ENCODE results near the gene BORCS5.
"Not testable (repeated sequence)": the region's sequence is repeated elsewhere in the genome, so short reads cannot be mapped to it uniquely, and the experiment has no call there.

BORCS5 gene

GRCh38 chr12:12356896-12357718 lies at the start of gene BORCS5:
TSS of gene BORCS5 (plus strand) at chr12:12357078. CDS start at chr12:12357452, 374 bp downstream.
- peak; percentile 96 to 99 for DNase-seq (ENCODE audit: low read depth in 2 of 2)

- DNase-seq (ENCODE audit: low read depth in 2 of 2): not testable (repeated sequence)
Measured at GRCh38 chr12:12310695-12311094, 46.2 kb upstream of the BORCS5 start.

GRCh38 chr12:12315838-12316237 lies 41.0 kb upstream of the BORCS5 start:
- no peak for DNase-seq (ENCODE audit: low read depth in 2 of 2)

GRCh38 chr12:12319451-12320183 lies 37.3 kb upstream of the BORCS5 start:
- DNase-seq (ENCODE audit: low read depth in 2 of 2): no peak

- no peak for DNase-seq (ENCODE audit: low read depth in 2 of 2)
Measured at GRCh38 chr12:12323118-12323517, 33.8 kb upstream of the BORCS5 start.

- DNase-seq (ENCODE audit: low read depth in 2 of 2): no peak
Measured at GRCh38 chr12:12323591-12323990, 33.3 kb upstream of the BORCS5 start.

- DNase-seq (ENCODE audit: low read depth in 2 of 2): no peak
Measured at GRCh38 chr12:12326262-12326661, 30.6 kb upstream of the BORCS5 start.

GRCh38 chr12:12327802-12328201 lies 29.1 kb upstream of the BORCS5 start:
- no peak for DNase-seq (ENCODE audit: low read depth in 2 of 2)

- no peak for DNase-seq (ENCODE audit: low read depth in 2 of 2)
Measured at GRCh38 chr12:12331244-12331771, 25.6 kb upstream of the BORCS5 start.

- no peak for DNase-seq (ENCODE audit: low read depth in 2 of 2)
Measured at GRCh38 chr12:12331896-12332295, 25.0 kb upstream of the BORCS5 start.

GRCh38 chr12:12333407-12334366 lies 23.2 kb upstream of the BORCS5 start:
- no peak for DNase-seq (ENCODE audit: low read depth in 2 of 2)

GRCh38 chr12:12334367-12335040 lies 22.4 kb upstream of the BORCS5 start:
- peak; percentile 56 to 58 for DNase-seq (ENCODE audit: low read depth in 2 of 2)

GRCh38 chr12:12336049-12336411 lies 20.8 kb upstream of the BORCS5 start:
- no peak for DNase-seq (ENCODE audit: low read depth in 2 of 2)

- no peak for DNase-seq (ENCODE audit: low read depth in 2 of 2)
Measured at GRCh38 chr12:12336511-12336910, 20.4 kb upstream of the BORCS5 start.

- no peak for DNase-seq (ENCODE audit: low read depth in 2 of 2)
Measured at GRCh38 chr12:12338527-12339168, 18.2 kb upstream of the BORCS5 start.

GRCh38 chr12:12349711-12350665 lies 6.9 kb upstream of the BORCS5 start, which contains the start of gene MANSC1:
TSS of gene MANSC1 (minus strand) at chr12:12350242. CDS start at chr12:12343314, 6,928 bp downstream.
- DNase-seq (ENCODE audit: low read depth in 2 of 2): peak; percentile 34 to 43

GRCh38 chr12:12350868-12351463 lies 5.9 kb upstream of the BORCS5 start:
- DNase-seq (ENCODE audit: low read depth in 2 of 2): no peak

GRCh38 chr12:12351468-12352185 lies 5.3 kb upstream of the BORCS5 start:
- DNase-seq (ENCODE audit: low read depth in 2 of 2): not testable (repeated sequence)

All from stimulated activated CD4-positive, alpha-beta T cell treated with anti-CD3 and anti-CD28 coated beads, Interleukin-4, amount 100 ng/mL, for 48 hours (primary cell).